Limb (tissue), 2 donors: Measurements from ENCODE around the gene PERCC1.
"Not testable (repeated sequence)": the region's sequence is repeated elsewhere in the genome, so short reads cannot be mapped to it uniquely, and the experiment has no call there.

Source experiments
- DNase-seq, 2 donors: peaks; one replicate each; pipeline ENCODE4 v3.0.0-alpha.2; 2016; ENCODE audit errors: extremely low spot score in 2 of 2

PERCC1 gene

GRCh38 chr16:1434644-1435592 lies 4.0 kb downstream of the PERCC1 start:
- DNase-seq = no peak

DNA sequence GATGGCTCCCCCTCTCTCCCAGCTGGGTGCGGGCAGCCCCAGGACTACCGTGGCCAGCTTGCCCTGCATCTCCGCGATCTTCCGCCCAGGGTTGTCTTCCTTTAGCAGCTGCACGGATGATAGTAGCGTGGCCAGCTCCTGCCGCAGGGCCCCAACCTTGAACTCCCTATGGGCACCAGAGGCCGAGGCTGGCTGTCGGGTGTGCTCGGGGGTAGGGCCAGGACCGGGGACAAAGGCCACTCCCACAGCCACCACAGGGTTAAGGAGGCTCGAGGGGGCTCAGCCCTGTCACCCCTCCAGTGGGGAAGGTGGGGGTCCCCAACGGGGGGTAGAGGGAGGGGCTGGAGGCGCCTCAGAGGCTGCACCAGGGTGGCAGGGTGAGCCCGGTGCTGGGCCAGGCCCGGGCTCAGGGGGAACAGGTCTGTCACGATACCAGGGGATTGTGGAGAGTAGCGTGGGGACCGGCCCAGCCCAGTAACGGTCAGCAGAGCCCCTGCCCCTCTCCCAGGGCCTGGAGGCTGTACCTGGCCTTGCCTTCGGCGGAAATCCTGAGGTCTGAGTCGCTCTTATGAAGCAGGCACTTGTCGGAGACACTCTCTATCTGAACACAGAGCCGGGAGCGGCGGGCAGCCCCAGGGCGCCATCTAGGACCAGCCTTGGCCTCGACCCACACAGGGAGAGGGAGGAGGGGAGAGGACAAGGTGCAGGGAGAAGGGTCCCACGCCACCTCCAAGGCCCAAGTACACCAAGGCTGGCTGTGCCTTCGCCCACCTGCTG lies 5.2 kb downstream of the PERCC1 start:
- DNase-seq = no peak

DNA sequence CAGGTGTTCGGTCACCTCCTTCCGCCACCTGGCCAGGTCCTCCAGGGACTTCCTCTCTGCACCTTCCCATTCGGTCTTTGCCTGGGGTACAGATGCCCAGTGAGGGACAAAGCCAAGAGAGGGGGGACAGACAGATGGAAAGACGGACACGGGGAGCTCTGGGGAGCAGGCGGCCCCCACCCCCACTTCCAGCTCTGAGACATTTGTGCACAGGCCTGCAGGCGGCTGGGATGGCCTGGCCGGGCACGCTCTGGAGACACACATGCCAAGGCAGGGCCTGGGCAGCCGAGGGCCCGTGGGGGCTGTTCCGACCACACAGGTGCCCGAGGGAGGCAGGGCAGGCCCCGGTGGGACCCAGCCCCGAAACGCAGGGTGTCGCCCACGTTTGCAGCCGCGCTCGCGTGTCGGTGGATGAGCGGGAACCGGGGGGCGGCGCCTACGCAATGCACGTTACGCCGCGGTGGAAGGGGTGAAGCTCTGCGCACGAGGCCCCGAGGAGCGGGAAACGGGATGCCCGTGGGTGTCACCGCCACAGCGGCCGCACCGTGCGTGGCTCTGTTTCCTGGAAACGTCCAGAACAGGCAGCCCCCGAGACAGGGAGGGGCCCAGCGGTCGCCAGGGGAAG lies 6.0 kb downstream of the PERCC1 start:
- no peak for DNase-seq

DNA sequence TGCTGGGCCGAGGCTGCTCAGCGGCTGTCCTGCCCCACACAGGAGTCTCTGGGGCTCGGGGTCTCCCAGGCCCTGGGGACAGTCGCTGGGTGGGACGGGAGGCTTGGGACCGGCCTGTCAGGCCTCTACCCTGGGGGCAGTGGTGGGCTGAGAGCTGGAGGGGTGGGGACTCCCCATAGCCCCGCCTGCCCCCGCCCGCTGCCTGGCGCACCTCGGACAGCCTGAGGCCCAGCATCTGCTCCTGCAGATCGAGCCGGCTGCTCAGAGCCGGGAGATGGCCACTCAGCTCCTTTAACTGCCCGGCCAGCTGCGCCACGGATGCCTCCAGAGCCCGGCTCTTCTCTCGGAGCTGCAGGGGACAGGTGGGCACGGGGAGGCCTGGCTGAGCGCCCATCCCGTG lies 6.7 kb downstream of the PERCC1 start:
- no peak for DNase-seq

DNA sequence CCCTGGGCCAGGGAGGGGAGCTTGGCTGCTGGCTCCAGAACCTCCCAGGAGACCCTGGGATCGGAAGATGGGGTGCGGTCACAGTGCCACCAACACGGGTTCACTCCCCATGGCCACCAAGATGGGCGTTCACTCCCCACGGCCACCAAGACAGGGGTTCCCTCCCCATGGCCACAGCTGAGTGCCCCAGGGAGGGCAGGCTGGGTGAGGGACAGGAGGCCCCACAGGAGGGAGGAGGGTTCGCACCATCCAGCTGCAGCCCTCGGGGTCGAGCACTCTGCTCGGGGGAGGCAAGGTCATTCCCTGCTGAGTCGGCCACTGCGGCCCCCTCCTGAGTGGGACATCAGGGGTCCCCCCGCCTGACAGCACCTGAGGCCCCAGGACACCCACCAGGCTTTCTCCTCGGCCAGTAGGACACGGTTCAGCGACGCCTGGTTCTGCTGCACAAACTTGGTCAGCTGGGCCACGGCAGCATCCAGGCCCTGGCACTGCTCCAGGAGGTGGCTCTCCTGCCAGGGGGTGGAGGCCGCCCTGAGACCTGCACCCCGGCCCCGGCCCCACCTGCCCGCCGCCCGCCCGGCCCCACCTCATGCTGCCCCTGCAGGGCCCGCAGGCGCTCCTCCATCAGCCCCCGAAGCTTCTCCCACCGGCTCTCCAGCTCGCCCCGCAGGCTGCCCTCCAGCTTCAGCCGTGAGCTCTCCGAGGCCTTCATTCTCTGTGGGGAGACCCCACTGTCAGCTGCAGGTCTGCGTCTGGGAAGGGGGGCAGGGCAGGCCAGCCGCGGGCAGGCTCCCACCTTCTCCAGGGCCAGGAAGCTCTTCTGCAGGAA lies 7.6 kb downstream of the PERCC1 start:
- DNase-seq = no peak

- DNase-seq = no peak
These were observed 8.3 kb downstream of the PERCC1 start for GRCh38 chr16:1439058-1439698.

DNA sequence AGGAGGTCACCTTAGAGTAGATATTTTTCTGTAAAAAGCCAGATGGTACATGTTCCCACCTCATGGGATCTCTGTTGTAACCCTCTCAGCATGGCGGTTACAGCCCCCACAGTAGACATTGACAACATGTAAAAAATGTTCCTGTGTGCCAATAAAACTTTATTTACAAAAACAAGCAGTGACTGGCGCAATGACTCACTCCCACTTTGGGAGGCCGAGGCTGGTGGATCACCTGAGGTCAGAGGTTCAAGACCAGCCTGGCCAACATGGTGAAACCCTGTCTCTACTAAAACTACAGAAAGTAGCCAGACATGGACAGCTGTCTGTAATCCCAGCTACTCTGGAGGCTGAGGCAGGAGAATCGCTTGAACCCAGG lies 8.8 kb downstream of the PERCC1 start:
- not testable (repeated sequence) for DNase-seq

DNA sequence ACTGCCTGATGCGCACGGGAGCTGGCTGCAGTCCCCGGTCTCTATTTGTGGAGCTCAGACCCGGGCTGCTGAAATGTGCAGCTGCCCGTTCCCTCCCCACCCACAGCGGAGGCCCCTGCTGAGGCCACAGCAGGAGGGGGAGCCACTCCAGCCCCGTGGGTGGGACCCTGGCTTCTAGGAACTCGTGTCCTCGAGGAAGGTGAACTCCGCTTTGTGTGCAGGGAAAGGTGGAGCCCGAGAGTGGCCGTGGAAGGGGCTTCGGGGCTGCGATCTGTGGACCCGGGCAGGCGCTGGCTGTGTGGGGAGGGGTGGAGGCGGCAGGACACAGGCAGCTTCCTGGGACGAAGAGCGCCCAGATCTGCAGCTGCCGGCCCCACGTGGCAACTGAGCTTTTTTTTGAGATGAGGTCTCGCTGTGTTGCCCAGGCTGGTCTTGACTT lies 10.5 kb downstream of the PERCC1 start:
- no peak for DNase-seq

DNA sequence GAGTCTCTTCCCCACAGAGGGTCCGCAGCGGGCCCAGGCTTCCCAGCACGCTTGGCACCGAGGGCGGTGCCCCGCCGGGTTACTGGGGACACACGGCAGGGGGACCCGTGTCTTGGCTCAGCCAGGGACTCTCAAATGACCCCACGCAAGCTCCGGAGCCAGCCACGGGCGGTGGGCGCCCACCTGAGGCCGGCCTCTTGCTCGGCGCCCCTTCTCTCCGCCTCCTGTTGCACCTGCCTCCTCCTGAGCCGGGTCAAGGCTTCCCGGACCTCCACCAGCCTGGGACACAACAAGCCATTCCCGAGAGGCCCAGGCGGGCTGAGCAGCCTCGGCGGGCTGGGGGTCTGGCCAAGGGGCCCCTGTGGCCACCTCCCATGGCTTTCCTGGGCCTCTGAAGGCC lies 11.8 kb downstream of the PERCC1 start:
- DNase-seq = no peak

GRCh38 chr16:1443403-1443973 lies 12.6 kb downstream of the PERCC1 start:
- DNase-seq = no peak

DNA sequence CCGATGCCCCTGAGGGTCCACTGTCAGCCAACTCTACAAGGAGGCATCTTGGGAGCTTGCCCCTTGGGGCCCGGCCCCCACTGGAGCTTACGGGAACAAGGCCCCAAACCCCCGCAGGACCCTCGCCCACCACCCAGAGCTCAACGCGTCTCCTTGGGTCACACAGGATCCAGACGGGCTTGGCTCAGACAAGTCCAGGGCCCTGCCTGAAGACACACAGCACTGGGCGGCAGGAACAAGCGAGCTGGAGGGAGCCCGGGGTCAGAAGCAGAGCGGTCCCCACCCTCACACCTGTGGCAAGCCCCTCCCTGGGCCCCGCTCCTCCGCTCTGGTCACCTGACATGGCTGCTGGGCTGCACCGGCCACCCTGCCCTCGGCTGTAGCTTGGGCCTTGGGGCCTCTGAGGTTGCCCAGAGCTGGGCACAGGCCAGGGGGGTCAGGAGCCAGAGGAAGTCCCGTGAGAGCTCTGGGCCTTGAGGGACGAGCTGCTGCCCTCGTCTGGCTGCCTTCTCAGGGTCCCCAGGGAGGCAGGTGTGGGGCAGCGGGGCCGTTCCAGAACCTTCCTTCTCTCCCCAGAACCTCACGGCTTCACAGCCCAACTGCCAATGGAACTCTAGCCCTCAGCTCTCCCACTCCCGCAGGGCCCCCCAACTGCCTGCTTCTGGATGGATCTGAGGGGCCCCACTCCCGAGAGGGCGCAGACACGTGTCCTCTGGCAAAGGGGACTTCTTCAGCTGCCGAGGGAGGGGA lies 13.3 kb downstream of the PERCC1 start, which contains the start of gene CCDC154:
TSS of gene CCDC154 (minus strand) at position 577 of the 750 bp plus-strand sequence. CDS start at position 343, 234 bp downstream.
- DNase-seq = no peak

GRCh38 chr16:1444730-1445517 lies 14.0 kb downstream of the PERCC1 start:
- DNase-seq = no peak

GRCh38 chr16:1445518-1446203 lies 14.8 kb downstream of the PERCC1 start:
- no peak for DNase-seq

- DNase-seq = no peak
These were observed 15.6 kb downstream of the PERCC1 start for GRCh38 chr16:1446296-1447080.

- no peak for DNase-seq
These were observed 17.1 kb downstream of the PERCC1 start for GRCh38 chr16:1447965-1448364.

DNA sequence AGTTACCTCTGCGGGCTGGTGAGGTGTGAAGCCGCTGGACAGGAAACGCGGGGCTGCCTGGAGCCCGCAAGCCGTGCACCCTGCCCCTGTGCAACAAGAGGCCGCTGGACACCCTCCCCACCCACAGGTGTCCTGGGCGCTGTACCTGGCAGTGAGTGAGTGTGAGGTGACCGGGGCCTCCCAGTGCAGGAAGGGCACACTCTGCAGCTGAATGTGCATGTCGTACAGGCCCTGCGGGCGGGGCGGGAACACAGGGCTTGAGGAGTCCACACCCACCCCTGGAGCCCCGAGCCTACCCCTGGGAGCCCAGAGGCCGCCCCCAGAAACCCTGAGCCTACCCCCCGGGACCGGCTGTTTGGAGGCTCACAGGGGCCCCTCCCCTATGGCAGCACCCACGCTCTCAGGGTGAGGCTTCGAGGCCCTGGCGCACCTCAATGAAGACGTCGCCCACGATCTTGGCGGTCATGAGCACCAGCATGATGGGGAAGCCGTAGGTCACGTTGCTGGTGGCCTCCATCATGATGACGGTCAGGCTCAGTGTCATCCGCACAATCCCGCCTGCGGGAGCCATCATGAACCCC lies 17.7 kb downstream of the PERCC1 start:
- DNase-seq = no peak
